Endometrial microvascular endothelial cells (primary cell): Measurements from ENCODE around the gene RTL1. TPM values are rescaled to one million over a fixed set of nuclear protein-coding genes. Genes with fewer than 3 reads are reported as not detected.

Experiments used
- in situ Hi-C: cut with HindIII; loops from 2 replicates; pipeline ENCODE4 v1.10.0; 2017; ENCODE audit warnings: low sequenced_read_pairs, low pct_unique_long_range_greater_than_20kb; ENCODE audit errors: inconsistent ontology term
- total RNA-seq: library from RNA; depleted of rRNA; stranded (reverse); fragments of >200 nt; gene quantifications from one replicate; pipeline ENCODE4 v1.2.3, GENCODE V29; 2015; ENCODE audit errors: inconsistent ontology term

RTL1 gene
- total RNA-seq, 1 donor from 2014 or later = not detected

DNA sequence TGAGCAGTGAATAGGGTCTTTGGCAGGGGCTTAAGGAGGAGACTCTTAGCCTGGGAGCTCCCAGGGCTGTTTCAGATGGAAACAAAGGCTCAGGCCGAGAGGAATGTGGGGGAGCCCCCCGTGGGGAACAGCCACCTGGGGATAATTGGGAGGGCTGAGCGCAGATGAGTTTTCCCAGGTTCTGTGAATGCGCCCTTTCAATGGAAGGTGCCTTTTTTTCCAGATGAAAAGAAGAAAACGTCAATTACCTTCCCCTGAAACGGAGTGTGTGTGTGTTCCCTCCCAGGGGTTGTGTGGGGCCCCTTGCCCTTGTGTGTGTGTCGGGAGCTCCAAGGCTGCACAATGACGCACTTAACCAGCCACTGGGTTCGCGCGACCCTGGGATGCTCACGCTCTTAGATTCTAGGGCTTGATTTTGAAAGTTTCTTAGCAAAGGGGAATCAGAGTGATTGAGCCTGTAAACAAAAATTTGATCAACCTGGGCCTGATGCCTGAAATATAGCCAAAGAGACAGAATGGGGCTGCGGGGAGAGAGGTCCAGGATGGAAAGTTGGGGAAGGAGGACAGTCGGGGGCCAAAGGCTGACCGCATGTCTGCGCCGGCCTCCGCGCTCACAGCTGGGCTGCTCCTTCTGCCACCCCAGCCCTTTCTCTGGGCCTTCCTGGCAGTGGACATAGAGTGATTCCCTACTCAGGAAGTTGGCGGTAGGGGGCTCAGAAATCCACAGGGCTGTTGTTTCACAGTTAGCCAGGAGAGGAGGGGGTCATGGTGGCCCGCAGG, 63.0 kb downstream of the RTL1 start:
- in situ Hi-C loops = no loop called here

DNA sequence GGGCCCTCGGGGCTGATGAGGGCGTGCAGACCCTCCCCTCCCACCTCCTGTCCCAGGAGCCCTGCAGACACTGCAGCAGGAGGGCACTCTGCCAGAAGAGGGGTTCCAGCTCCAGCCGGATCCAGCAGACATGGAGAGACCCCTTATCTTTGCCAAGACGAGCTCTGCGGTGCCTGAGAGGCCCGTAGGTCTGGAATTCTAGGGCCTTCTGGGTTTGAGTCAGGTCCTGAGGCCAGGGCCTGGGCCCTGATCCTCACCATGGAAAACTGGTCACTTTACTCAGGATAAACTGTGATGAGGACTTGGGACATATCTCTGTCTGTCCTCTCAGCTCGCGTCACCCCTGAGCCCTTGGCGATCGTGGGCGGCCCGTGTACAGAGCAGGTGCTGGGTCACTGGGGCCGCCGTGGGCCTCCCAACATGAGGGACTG, 63.8 kb downstream of the RTL1 start:
- in situ Hi-C loops = no loop called here

DNA sequence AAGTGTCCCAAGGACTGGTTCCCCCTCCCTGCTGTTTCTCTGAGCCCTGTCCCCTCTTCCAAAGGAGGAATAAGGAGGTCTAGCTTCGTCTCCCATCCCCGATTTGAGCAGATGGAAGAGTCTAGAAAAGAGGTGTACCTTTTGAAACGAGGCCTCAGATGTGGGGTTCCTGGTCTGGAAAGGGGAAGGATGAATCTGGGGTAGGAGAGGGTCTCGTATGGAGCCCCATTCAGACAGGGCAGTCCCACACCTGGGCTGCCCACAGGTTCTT, 64.3 kb downstream of the RTL1 start:
- in situ Hi-C loops = no loop called here

DNA sequence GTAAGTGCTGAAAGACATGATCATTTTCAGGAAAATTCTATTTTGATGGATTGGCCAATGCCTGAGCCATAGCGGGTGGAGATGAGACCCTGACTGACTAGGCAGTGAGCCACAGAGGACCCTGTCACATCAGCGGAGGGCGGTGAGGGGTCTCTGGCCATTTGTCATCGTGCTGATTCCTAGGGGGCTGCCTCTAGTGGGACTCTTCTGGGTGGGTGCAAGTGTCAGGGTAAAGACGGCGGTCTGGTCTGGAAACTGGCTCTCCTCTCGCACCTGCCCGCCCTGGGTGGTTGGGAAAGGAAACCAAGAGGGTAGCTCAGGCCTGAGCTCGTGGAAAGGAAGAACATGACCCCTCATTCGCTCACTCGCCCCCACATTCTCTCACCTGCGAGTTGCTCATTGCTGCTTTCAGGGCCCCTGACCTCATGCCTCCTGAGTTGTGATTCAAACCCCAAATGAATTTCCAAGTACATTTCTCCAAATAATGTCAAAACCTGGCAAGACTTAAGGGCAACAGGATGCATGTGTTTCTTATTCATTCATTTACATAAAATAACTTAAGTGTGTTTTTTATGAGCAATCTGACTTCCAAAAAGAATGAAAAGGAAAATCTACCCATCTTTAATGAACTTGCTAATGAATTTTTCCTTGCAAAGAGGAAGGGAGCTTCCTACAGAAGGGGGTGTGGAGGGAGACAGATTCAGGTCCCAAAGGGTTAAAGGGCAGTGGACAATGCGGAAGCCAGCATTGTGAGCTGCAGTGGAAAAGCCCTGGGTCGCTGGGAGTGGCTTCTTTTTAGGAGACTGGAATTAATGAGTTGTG, 64.8 kb downstream of the RTL1 start:
- in situ Hi-C loops = no loop called here

DNA sequence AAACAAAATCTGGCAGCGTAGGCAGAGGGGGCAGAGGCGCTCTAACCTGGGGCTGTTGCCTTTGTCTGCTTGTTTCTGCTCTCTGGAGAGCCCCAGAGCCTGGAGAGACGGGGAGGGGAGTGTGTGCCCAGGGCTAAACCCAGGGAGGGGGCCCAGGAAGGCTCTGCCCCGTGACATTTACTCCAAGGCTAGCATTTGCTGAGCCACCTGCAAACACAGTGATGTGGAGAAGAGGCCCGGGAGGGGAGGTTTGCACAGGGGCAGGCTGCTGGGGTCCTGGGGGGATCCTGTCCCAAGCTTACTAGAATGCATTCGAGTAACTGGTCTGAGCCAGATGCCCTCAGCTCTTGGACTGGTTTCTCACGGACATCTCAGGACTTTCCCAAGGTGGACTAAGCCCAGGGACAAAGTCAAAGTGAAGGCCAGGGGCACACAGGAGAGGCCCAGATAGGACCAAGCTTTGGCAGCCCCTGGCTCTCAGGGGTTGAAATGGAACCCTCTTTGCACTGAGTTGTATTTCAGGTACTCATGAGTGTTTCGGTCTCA, 65.6 kb downstream of the RTL1 start:
- in situ Hi-C loops = no loop called here

DNA sequence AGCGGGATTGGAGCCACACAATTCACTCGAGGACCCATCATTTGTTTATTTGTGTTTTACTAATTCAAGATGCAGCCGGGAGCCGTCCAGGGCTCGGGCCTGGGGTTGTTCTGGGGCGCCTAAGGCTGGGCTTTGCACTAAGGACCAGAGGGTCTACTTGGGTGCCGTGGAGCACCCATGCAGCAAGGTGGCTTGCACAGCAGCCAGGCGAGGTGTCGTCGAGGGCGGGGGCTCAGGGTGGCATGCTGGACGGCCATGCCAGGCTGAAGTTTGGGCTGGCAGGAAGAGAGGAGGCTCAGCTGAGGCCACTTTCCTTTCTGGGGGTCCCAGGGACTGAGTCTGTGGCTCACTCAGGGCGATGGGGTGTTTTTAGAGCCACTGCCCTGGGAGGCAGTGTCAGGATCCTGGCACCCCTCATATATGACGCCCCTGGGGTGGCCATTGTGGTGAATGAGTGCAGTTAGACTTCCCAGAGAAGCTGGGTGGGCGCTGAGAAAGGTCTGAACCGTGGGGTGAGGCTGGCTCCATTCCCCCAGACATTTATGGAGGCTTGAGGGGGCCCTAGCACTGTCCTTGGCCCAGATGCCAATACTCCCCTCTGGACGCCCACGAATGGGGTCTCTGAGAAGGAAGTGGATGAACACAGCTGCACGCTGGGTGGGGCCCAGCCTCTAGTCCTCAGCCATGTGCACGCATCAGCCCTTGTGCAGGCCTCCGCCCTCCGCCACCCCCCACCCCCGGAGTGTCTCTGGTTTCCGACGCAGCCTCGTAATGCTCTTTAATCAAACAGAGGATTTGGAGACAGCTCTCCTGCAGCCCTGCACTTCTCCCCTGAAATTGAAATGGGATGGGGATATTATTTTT, 66.3 kb downstream of the RTL1 start:
- in situ Hi-C loops = no loop called here

DNA sequence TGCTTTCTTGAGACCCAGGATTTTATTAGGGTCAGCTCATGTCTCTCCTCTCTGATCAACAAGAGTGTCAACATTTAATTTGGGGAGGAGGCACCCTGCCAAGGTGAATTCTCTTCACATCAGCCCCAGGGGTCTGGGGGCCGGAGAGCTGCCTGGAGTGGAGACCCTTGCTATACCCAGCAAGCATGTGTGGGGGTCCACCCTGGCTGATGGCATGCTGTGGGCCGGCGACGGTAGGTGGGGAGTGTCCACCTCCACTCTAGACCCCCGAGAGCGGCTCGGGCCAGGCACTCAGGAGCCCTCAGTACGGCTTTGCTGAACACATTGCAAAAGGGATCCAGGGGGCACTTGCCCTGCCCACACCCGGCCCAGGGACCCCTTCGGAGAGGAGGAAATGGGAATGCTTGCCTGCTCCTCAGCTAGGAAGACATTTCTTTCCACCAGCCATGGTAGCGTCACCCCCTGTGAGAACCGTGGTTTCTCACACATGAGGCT, 67.2 kb downstream of the RTL1 start:
- in situ Hi-C loops = no loop called here

DNA sequence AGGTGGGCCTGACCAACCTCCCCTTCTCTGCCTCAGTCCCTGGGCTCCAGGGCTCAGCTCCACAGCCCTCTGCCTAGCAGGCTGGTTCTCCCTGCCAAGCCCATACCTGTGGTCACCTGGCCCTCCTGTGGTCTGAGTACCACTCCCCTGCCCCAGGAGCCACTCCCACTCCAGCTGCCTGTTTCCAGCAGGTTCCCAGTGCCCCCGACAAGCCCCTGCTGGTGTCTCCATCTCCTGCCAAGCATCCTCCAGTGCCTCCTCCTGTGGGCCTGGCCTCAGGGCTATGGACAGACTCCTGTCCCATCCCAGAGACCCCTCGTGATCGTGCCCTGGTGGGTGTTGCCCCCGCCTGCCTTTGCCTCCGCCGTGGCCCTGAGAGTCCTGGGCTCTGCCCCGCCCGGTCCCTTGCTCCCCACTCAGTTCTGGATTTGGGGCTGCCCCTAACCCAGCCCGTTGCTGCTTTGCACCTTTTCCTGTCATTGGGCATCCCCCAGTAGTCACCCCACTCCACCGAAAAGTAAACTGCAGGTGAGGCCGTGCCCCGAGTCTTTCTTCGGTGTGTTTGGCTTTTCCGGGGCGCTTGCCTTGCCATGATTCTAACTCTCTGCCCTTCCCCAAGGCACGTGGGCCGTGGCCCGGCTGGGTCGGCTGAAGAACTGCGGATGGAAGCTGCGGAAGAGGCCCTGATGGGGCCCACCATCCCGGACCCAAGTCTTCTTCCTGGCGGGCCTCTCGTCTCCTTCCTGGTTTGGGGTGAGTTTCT, 67.8 kb downstream of the RTL1 start:
- in situ Hi-C loops = no loop called here

DNA sequence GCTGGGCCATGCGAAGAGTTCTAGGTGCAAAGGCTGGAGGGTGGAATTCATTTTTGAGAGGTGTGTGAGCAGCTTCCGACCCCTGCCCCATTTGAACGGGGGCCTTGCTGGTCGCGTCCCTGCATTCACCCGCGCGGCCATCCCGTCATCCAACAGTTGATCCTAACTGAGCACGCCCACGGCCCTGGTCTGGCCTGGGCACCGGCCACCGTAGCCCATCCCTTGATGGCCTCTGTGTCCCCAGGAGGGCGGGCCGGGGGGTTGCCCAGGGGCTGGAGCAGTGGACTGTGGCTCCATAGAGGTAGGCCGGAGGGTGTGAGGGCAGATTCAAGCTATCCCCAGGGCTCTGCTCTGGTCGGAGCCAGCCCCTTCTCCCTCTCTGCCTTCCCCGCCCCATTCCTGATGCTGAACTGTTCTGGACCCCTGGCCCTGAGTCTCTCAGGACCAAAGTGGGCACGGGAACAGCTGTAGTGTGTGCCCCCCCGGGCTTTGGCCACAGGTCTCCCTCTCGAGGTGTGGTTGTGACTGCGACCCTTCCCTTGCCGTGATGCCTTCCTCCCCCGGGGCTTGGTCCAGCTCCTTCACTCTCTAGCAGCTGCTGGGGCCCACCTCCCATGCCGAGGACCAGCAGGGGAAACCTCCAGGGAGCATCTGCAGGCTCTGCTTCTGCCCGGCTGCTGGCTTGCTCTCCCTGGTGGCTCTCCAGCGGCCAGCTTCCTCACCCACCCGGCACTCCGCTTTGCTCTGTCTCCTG, 68.6 kb downstream of the RTL1 start:
- in situ Hi-C loops = no loop called here

DNA sequence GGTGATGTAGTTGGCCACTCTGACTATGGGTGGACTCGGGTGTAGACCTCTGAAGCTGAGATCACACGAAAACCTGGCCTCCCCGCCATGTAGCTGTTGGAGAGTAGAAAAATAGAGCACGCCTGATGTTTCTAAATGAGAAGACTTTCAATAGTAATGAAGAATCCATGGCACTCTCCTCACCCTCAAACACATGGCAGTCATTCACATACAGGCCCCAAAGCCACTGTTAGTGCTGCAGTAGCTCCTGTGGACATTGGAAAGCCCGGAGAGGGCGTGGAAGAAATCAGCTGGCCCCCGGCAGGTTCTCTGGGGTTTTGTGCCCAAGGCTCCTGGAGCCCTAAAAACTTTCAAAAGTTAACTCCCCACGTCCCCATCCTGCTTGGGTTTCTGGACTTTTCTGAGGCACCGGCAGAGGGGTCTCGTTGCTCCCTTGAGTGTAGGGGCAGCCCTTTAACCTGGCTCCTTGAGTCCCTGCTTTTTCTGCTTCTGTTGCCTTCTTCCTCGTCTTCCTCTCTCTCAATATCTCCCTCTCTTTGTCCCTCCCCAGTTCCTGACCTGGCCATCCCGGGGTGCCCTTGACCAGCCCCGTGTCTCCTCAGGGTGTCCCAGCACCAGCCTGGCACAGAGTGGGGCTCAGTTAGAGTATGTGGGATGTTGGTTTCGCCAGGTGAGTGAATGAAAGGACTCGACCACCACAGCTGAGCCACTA, 69.3 kb downstream of the RTL1 start:
- in situ Hi-C loops = no loop called here

DNA sequence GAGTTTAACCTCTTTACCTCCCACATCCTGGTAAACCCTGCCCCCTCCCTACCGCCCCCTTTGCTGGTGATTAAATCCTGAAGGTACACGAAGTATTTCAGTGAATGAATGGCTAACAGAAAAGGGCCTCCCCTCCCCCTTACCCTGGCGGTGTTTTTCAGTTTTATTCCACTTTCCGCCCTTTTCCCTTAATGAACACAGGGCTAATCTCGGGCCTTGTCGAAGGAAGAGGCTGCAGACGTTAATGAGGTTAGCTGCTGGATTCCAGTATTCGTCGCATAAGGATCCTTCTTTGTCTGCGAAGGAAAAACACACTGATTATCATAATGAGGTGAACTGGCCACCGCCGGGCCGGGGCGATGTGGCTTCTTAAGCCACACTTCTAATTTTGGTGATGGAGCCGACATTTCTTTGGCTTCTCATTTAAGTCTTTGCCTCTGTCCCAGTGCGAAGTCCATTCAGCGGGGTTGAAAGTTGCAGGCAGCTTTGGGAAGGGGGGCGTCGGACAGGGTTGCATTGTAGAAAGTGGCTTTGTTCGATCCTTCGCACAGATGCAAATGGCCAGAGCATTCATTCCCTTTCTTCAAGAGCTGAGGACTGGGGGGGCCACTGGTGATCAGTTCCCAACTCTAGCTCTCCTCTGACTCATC, 71.1 kb downstream of the RTL1 start:
- in situ Hi-C loops = no loop called here

DNA sequence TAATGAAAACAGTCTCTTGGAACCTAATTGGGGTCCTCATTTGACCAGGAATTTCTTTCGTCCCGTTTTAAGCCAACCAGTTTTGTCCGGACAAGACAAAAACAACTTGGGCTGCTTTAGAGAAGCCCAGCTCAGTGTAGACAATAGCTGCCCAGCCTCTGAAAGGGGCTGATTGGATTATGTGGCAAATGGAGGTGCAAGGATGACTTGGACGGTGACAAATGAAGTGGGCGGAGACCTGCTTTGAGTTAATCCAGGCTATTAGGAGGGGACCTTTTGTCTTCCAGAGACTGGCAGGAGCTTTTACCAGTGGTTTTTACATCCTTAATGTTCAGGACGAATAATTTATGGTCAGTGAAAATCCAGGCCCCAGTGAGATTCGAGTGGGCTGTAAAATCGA, 72.8 kb downstream of the RTL1 start:
- in situ Hi-C loops = no loop called here

Other genes with a start within 250 kb of the RTL1 start
- gene DLK1, start 176.8 kb downstream of the RTL1 start, total RNA-seq = not detected
- gene MEG3, start 77.6 kb downstream of the RTL1 start, total RNA-seq = 107 TPM